K562 (cell line): ENCODE data around the gene DOCK1. TPM values are rescaled to one million over a fixed set of nuclear protein-coding genes. Genes with fewer than 3 reads are reported as not detected.

Experiments
- ATAC-seq: fragments of 200-7000 bp; cut with Tn5 transposase; 3 replicates; pipeline ENCODE4 v1.9.1; 2020; ENCODE audit warnings: moderate library complexity
- BruUV-seq: library from RNA; stranded (reverse); fragments of 400-500 nt; replicated peaks from 2 replicates; lab custom pipeline; 2021; lab: Mats Ljungman, UMichigan
- CTCF ChIA-PET: fragments of 300-600 bp; formaldehyde crosslinking; extraction: SDS; loops from one replicate; lab custom pipeline; 2021; ENCODE audit warnings: low intra/inter-chr PET ratio; lab: Yijun Ruan, JAX
- POLR2A ChIA-PET: fragments of 300-600, 350-650 bp; sonication (Branson Sonifier 250); formaldehyde crosslinking; extraction: SDS; loops from one replicate; lab custom pipeline; 2021; ENCODE audit warnings: antibody characterized with exemption, inconsistent platforms; lab: Yijun Ruan, JAX
- DNase-seq, 4 experiments: peaks; one replicate each; pipeline versions ENCODE4 v3.0.0 to v3.0.0-alpha.2; 2011 to 2018; ENCODE audit warnings: low spot score in 3 of 4, mixed read lengths in 3 of 4; ENCODE audit errors: extremely low read depth in 1 of 4
- FAIRE-seq: peaks from 2 replicates; lab custom pipeline; 2011; peaks lifted over from hg19 to GRCh38; lab: Jason Lieb, UNC
- H2AFZ ChIP-seq: 2 replicates; pipeline ENCODE4 v1.6.0; 2011; ENCODE audit warnings: low read depth, low read length, control low read depth, inconsistent platforms
- H3K27ac ChIP-seq: fragments of 200-600 bp; 3 replicates; pipeline ENCODE4 v1.8.0; 2011; ENCODE audit warnings: low read depth, mild to moderate bottlenecking, control low read depth, inconsistent platforms, low read length, moderate library complexity, mixed read lengths; ENCODE audit errors: extremely low read depth
- H3K27me3 ChIP-seq, 2 experiments: fragments of 300-600 bp in 1 of 2; 2 replicates in 1 of 2; 3 replicates in 1 of 2; pipeline versions ENCODE4 v1.6.0 to v1.8.0; 2011; ENCODE audit warnings: inconsistent platforms in 2 of 2, low read length in 2 of 2, mild to moderate bottlenecking in 1 of 2, mixed read lengths in 1 of 2, moderate library complexity in 1 of 2; ENCODE audit not compliant: control insufficient read depth in 2 of 2, insufficient read depth in 2 of 2
- H3K36me3 ChIP-seq: fragments of 300-600 bp; 3 replicates; pipeline ENCODE4 v1.8.0; 2011; ENCODE audit warnings: mild to moderate bottlenecking, low read length, inconsistent platforms; ENCODE audit not compliant: control insufficient read depth, insufficient read depth
- H3K4me1 ChIP-seq, 2 experiments: fragments of 200-600 bp in 1 of 2; replicated peaks in 1 of 2; 2 replicates in 1 of 2; 3 replicates in 1 of 2; pipeline versions ENCODE4 v1.5.1 to v1.8.0; 2011; ENCODE audit warnings: inconsistent platforms in 2 of 2, low read length in 2 of 2, mild to moderate bottlenecking in 1 of 2, mixed read lengths in 1 of 2, moderate library complexity in 1 of 2; ENCODE audit not compliant: control insufficient read depth in 2 of 2, insufficient read depth in 2 of 2
- H3K4me2 ChIP-seq: 2 replicates; pipeline ENCODE4 v1.6.1; 2011; ENCODE audit warnings: low read length, control low read depth, inconsistent platforms, mixed read lengths; ENCODE audit not compliant: insufficient read depth
- H3K4me3 ChIP-seq: fragments of 200-600 bp; sonication (generic), shearing (Covaris generic); 2 replicates; pipeline ENCODE4 v1.5.1; 2016; ENCODE audit warnings: control low read depth, inconsistent platforms
- H3K79me2 ChIP-seq: fragments of 200-600 bp; 3 replicates; pipeline ENCODE4 v1.8.0; 2011; ENCODE audit warnings: low read length, inconsistent platforms; ENCODE audit not compliant: control insufficient read depth, insufficient read depth
- H3K9ac ChIP-seq, 2 experiments: 2 replicates each; pipeline versions ENCODE4 v1.6.0 to v1.6.1; 2011; ENCODE audit warnings: low read depth in 2 of 2, low read length in 2 of 2, control low read depth in 1 of 2, inconsistent platforms in 1 of 2, mild to moderate bottlenecking in 1 of 2, mixed read lengths in 1 of 2; ENCODE audit not compliant: insufficient read depth in 1 of 2
- H3K9me1 ChIP-seq: one replicate; pipeline ENCODE4 v1.6.0; 2011; ENCODE audit warnings: inconsistent platforms, mild to moderate bottlenecking, low read length, moderate library complexity; ENCODE audit not compliant: control insufficient read depth, insufficient read depth
- H3K9me3 ChIP-seq: replicated peaks from 2 replicates; pipeline ENCODE4 v1.5.1; 2011; ENCODE audit warnings: low read depth, low read length, inconsistent platforms; ENCODE audit not compliant: control insufficient read depth, insufficient read depth
- H4K20me1 ChIP-seq: replicated peaks from 2 replicates; pipeline ENCODE4 v1.6.1; 2011; ENCODE audit warnings: low read length, inconsistent platforms, mixed read lengths; ENCODE audit not compliant: control insufficient read depth, insufficient read depth
- ARID2 ChIP-seq: fragments of 450-650 bp; IDR thresholded peaks from 2 replicates; pipeline ENCODE4 v1.6.1; 2017; ENCODE audit warnings: antibody characterized with exemption, mild to moderate bottlenecking
- EHMT2 ChIP-seq: fragments of 450-650 bp; IDR thresholded peaks from 2 replicates; pipeline ENCODE4 v1.6.1; 2018; ENCODE audit warnings: antibody characterized with exemption
- ETS2 ChIP-seq: IDR thresholded peaks from 2 replicates; pipeline ENCODE4 v1.6.1; 2016; ENCODE audit warnings: borderline replicate concordance, missing genetic modification characterization, mild to moderate bottlenecking, moderate library complexity, missing compliant biosample characterization; ENCODE audit not compliant: poor library complexity, severe bottlenecking
- GTF2A2 ChIP-seq: IDR thresholded peaks from 2 replicates; pipeline ENCODE4 v1.6.1; 2016; ENCODE audit warnings: mild to moderate bottlenecking, missing genetic modification characterization, missing compliant biosample characterization
- NUFIP1 ChIP-seq: fragments of 450-650 bp; IDR thresholded peaks from 2 replicates; pipeline ENCODE4 v1.6.1; 2018; ENCODE audit not compliant: partially characterized antibody
- PHF20 ChIP-seq: fragments of 450-650 bp; IDR thresholded peaks from 2 replicates; pipeline ENCODE4 v1.6.1; 2018; ENCODE audit not compliant: partially characterized antibody
- PRPF4 ChIP-seq: fragments of 200-400 bp; formaldehyde crosslinking; IDR thresholded peaks from one replicate; pipeline ENCODE4 v1.6.1; 2017; ENCODE audit warnings: low read length, low read depth, mild to moderate bottlenecking; ENCODE audit not compliant: insufficient read depth, poor library complexity, severe bottlenecking
- RFX5 ChIP-seq: IDR thresholded peaks from 2 replicates; pipeline ENCODE4 v1.6.1; 2011; ENCODE audit warnings: low read depth, mild to moderate bottlenecking, improper control_type of control experiment, low read length
- SMAD4 ChIP-seq: fragments of 250-450 bp; sonication (Bioruptor Pico); conservative IDR thresholded peaks from 2 replicates; pipeline ENCODE4 v1.8.0; 2021; ENCODE audit warnings: inconsistent platforms, mild to moderate bottlenecking, moderate library complexity
- SMARCA5 ChIP-seq: fragments of 450-650 bp; IDR thresholded peaks from 2 replicates; pipeline ENCODE4 v1.6.1; 2016
- TOE1 ChIP-seq, 2 experiments: fragments of 450-650 bp in 1 of 2; sonication (generic) in 1 of 2; formaldehyde crosslinking in 1 of 2; IDR thresholded peaks; 2 replicates each; pipeline versions ENCODE4 v1.7.1 to v1.8.0; 2016 to 2022; ENCODE audit warnings: borderline replicate concordance in 2 of 2, mild to moderate bottlenecking in 2 of 2, antibody characterized with exemption in 1 of 2, inconsistent platforms in 1 of 2, low read depth in 1 of 2, missing genetic modification reagents in 1 of 2, moderate library complexity in 1 of 2
- WGBS: fragments of 100-300 bp; shearing (Covaris generic); methylation state at CpG from one replicate; pipeline ENCODE4 v1.1.6; 2016; ENCODE audit warnings: low coverage, mixed read lengths; ENCODE audit not compliant: insufficient coverage; ENCODE audit errors: missing lambda C conversion rate; 5-methylcytosine and 5-hydroxymethylcytosine counted together
- in situ Hi-C: fragments of 300-500 bp; cut with MboI; formaldehyde crosslinking; loops from 4 replicates; pipeline ENCODE4 v1.15.0; 2018; ENCODE audit warnings: inconsistent platforms, mixed read lengths
- intact Hi-C: fragments of 100-400 bp; cut with micrococcal nuclease; formaldehyde crosslinking; loops from 2 replicates; pipeline ENCODE4 v1.14.2; 2022
- polyA plus RNA-seq, 8 experiments: library from polyadenylated mRNA; depleted of rRNA in 4 of 8; stranded (reverse) in 5 of 8; unstranded in 3 of 8; fragments of >200 nt; fragmentation: Nextera tagmentation in 2 of 8; fragmentation: Illumina TruSeq in 1 of 8; extraction: Ambion mirVana in 2 of 8; extraction: Trizol in 1 of 8; gene quantifications; 2 replicates each; pipeline versions ENCODE4 v1.2.1 to v1.2.3, GENCODE V29; 2011 to 2014; ENCODE audit warnings: inconsistent platforms in 1 of 8, missing spikeins in 1 of 8
- total RNA-seq, 7 experiments: library from RNA; depleted of rRNA in 6 of 7; stranded (reverse); fragments of >200 nt in 6 of 7; fragmentation: Illumina TruSeq in 2 of 7; extraction: Trizol in 2 of 7; gene quantifications; 2 replicates each; pipeline versions ENCODE4 v1.2.1 to v1.2.3, GENCODE V29; 2011 to 2021; ENCODE audit warnings: low replicate concordance in 1 of 7
- TF ChIP-seq, protein P1 (sequence below): sonication (generic); formaldehyde crosslinking; IDR thresholded peaks from 2 replicates; pipeline ENCODE4 v1.9.0; 2022; ENCODE audit warnings: mild to moderate bottlenecking, missing genetic modification reagents
- TF ChIP-seq, protein P2 (sequence below): sonication (generic); formaldehyde crosslinking; IDR thresholded peaks from 2 replicates; pipeline ENCODE4 v1.8.0; 2022; ENCODE audit warnings: mild to moderate bottlenecking, missing genetic modification reagents

DOCK1 gene
- total and polyA plus RNA-seq, 9 of the 15 experiments (the other 6 are each of a cell fraction or from before 2014, with no cell fraction given), result 0.31 TPM; not detected in 8

DNA sequence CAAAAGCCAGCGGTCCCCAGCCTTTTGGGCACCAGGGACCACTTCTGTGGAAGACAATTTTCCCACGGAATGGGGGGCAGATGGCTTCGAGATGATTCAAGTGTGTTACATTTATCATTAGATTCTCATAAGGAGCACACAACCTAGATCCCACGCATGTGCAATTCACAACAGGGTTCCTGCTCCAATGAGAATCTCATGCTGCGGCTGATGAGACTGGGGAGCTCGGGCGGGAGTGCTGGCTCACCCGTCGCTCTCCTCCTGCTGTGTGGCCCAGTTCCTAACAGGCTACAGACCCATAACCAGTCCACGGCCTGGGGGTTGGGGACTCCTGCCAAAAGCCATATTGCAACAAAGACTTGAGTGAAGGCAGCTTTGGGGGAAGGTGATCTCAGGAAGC, 26.6 kb upstream of the DOCK1 start:
- H3K4me2 ChIP-seq, result no peak overlapping the region
- WGBS, result 0% methylated on average over 9 of the region's 10 CpGs
- ChIA-PET CTCF (no interaction called here), POLR2A (no interaction called here)
- H3K27me3 ChIP-seq, result no peaks in the 10 kb centered on the region
- no peaks in the 10 kb centered on the region for H3K79me2 ChIP-seq
- H3K9me3 ChIP-seq, result no peaks in the 10 kb centered on the region
- intact Hi-C loops (no loop called here), in situ Hi-C loops (no loop called here)
- no peak overlapping the region for H3K4me3 ChIP-seq
- no TSS peak for BruUV-seq
- H3K36me3 ChIP-seq, result no peaks in the 10 kb centered on the region
- no peaks in the 10 kb centered on the region for H4K20me1 ChIP-seq
- no peak overlapping the region for H3K27ac ChIP-seq
- FAIRE-seq (no peak), ATAC-seq (no peak), DNase-seq (no peak)
- no peaks in the 10 kb centered on the region for H3K4me1 ChIP-seq
- H3K9me1 ChIP-seq, result no peaks in the 10 kb centered on the region
- H2AFZ ChIP-seq, result no peak overlapping the region
- H3K9ac ChIP-seq, result no peak overlapping the region
- TF ChIP-seq NUFIP1, result no peak
- TF ChIP-seq GTF2A2 (tag), result no peak
- TF ChIP-seq RFX5, result no peak
- no peak for TF ChIP-seq PRPF4
- TF ChIP-seq, protein P1, sequence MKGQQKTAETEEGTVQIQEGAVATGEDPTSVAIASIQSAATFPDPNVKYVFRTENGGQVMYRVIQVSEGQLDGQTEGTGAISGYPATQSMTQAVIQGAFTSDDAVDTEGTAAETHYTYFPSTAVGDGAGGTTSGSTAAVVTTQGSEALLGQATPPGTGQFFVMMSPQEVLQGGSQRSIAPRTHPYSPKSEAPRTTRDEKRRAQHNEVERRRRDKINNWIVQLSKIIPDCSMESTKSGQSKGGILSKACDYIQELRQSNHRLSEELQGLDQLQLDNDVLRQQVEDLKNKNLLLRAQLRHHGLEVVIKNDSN (CRISPR knock-in tag), result no peak
- no peak for TF ChIP-seq ARID2
- TF ChIP-seq SMAD4, result no peak
- TF ChIP-seq ETS2 (tag), result no peak
- TF ChIP-seq EHMT2, result no peak
- no peak for TF ChIP-seq TOE1 (IDR thresholded peaks at IDR 0.05; ENCODE audit: borderline replicate concordance)
- TF ChIP-seq TOE1 (CRISPR knock-in tag; IDR thresholded peaks at IDR 0.05; ENCODE audit: borderline replicate concordance, low read depth), result no peak
- TF ChIP-seq PHF20, result no peak
- no peak for TF ChIP-seq SMARCA5
- TF ChIP-seq, protein P2, sequence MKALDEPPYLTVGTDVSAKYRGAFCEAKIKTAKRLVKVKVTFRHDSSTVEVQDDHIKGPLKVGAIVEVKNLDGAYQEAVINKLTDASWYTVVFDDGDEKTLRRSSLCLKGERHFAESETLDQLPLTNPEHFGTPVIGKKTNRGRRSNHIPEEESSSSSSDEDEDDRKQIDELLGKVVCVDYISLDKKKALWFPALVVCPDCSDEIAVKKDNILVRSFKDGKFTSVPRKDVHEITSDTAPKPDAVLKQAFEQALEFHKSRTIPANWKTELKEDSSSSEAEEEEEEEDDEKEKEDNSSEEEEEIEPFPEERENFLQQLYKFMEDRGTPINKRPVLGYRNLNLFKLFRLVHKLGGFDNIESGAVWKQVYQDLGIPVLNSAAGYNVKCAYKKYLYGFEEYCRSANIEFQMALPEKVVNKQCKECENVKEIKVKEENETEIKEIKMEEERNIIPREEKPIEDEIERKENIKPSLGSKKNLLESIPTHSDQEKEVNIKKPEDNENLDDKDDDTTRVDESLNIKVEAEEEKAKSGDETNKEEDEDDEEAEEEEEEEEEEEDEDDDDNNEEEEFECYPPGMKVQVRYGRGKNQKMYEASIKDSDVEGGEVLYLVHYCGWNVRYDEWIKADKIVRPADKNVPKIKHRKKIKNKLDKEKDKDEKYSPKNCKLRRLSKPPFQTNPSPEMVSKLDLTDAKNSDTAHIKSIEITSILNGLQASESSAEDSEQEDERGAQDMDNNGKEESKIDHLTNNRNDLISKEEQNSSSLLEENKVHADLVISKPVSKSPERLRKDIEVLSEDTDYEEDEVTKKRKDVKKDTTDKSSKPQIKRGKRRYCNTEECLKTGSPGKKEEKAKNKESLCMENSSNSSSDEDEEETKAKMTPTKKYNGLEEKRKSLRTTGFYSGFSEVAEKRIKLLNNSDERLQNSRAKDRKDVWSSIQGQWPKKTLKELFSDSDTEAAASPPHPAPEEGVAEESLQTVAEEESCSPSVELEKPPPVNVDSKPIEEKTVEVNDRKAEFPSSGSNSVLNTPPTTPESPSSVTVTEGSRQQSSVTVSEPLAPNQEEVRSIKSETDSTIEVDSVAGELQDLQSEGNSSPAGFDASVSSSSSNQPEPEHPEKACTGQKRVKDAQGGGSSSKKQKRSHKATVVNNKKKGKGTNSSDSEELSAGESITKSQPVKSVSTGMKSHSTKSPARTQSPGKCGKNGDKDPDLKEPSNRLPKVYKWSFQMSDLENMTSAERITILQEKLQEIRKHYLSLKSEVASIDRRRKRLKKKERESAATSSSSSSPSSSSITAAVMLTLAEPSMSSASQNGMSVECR (CRISPR knock-in tag), result no peak
